ENCODE measurements around the gene C2orf92.
"Not testable (repeated sequence)": the region's sequence is repeated elsewhere in the genome, so short reads cannot be mapped to it uniquely, and the experiment has no call there.

C2orf92 gene

GRCh38 chr2:97669448-97669847 is at the start of gene C2orf92:
TSS of gene C2orf92 (plus strand) at chr2:97669713. CDS start at chr2:97669789, 76 bp downstream.
- DNase-seq (ENCODE audit: low read depth, low spot score): no peak
- TF ChIP-seq POLR2AphosphoS5 (IDR thresholded peaks at IDR 0.05; ENCODE audit: borderline replicate concordance, low read depth, low read length) (no peak), EZH2 (IDR thresholded peaks at IDR 0.05) (no peak), FOXP2 (optimal IDR thresholded peaks at IDR 0.05; ENCODE audit: control extremely low read depth, extremely low read length, insufficient read depth) (no peak)

GRCh38 chr2:97620492-97620891 is 49.0 kb upstream of the C2orf92 start:
- not testable (repeated sequence) for H3K9ac ChIP-seq (ENCODE audit: insufficient read length); H3K27ac ChIP-seq; H3K4me3 ChIP-seq; H3K36me3 ChIP-seq (ENCODE audit: insufficient read depth, low read length); DNase-seq (ENCODE audit: low read depth, low spot score); H3K9me3 ChIP-seq (ENCODE audit: low read depth, low read length)

More at GRCh38 chr2:97669448-97669847, at the start of gene C2orf92:
- Histone ChIP-seq H3K9me3 (ENCODE audit: low read depth, low read length) (no peaks in the 10 kb centered on the region), H3K27ac (no peak within 1 kb of the TSS), H3K36me3 (ENCODE audit: insufficient read depth, low read length) (no peaks in the 10 kb centered on the region), H3K9ac (ENCODE audit: insufficient read length) (no peak within 1 kb of the TSS), H3K4me3 (no peak within 1 kb of the TSS)

- not testable (repeated sequence) for H3K9me3 ChIP-seq (ENCODE audit: low read depth, low read length); H3K9ac ChIP-seq (ENCODE audit: insufficient read length); H3K4me3 ChIP-seq; DNase-seq (ENCODE audit: low read depth, low spot score); H3K36me3 ChIP-seq (ENCODE audit: insufficient read depth, low read length); H3K27ac ChIP-seq
Measured at GRCh38 chr2:97622976-97623375, 46.5 kb upstream of the C2orf92 start.

GRCh38 chr2:97625354-97626048 is 44.0 kb upstream of the C2orf92 start:
- H3K27ac ChIP-seq; H3K36me3 ChIP-seq (ENCODE audit: insufficient read depth, low read length): not testable (repeated sequence)

GRCh38 chr2:97626049-97626430 is 43.5 kb upstream of the C2orf92 start:
- not testable (repeated sequence) for H3K36me3 ChIP-seq (ENCODE audit: insufficient read depth, low read length); DNase-seq (ENCODE audit: low read depth, low spot score); H3K9me3 ChIP-seq (ENCODE audit: low read depth, low read length); H3K4me3 ChIP-seq; H3K27ac ChIP-seq; H3K9ac ChIP-seq (ENCODE audit: insufficient read length)

More at GRCh38 chr2:97625354-97626048, 44.0 kb upstream of the C2orf92 start:
- not testable (repeated sequence) for H3K9ac ChIP-seq (ENCODE audit: insufficient read length); H3K9me3 ChIP-seq (ENCODE audit: low read depth, low read length); DNase-seq (ENCODE audit: low read depth, low spot score); H3K4me3 ChIP-seq

- H3K9ac ChIP-seq (ENCODE audit: insufficient read length): no peak overlapping the region
- no peaks in the 10 kb centered on the region for H3K9me3 ChIP-seq (ENCODE audit: low read depth, low read length)
- TF ChIP-seq FOXP2 (optimal IDR thresholded peaks at IDR 0.05; ENCODE audit: control extremely low read depth, extremely low read length, insufficient read depth) (no peak), EZH2 (IDR thresholded peaks at IDR 0.05) (no peak), POLR2AphosphoS5 (IDR thresholded peaks at IDR 0.05; ENCODE audit: borderline replicate concordance, low read depth, low read length) (no peak)
- H3K27ac ChIP-seq: no peak overlapping the region
- peaks cover 25% of the 10 kb centered on the region for H3K36me3 ChIP-seq (ENCODE audit: insufficient read depth, low read length)
- no peak overlapping the region for H3K4me3 ChIP-seq
- DNase-seq (ENCODE audit: low read depth, low spot score): no peak
Measured at GRCh38 chr2:97644023-97644717, 25.3 kb upstream of the C2orf92 start.

- no peak for DNase-seq (ENCODE audit: low read depth, low spot score)
Measured at GRCh38 chr2:97645112-97645694, 24.3 kb upstream of the C2orf92 start.

GRCh38 chr2:97645695-97646629 is 23.6 kb upstream of the C2orf92 start, which contains the start of gene COX5B:
TSS of gene COX5B (plus strand) at chr2:97646062. CDS start at chr2:97646087, 25 bp downstream.
- no peaks in the 10 kb centered on the region for H3K9me3 ChIP-seq (ENCODE audit: low read depth, low read length)
- peak within 1 kb of the TSS; percentile 68 for H3K27ac ChIP-seq
- peak within 1 kb of the TSS; percentile 89 for H3K4me3 ChIP-seq
- TF ChIP-seq EZH2 (IDR thresholded peaks at IDR 0.05): no peak
- TF ChIP-seq FOXP2 (optimal IDR thresholded peaks at IDR 0.05; ENCODE audit: control extremely low read depth, extremely low read length, insufficient read depth): no peak
- TF ChIP-seq POLR2AphosphoS5 (IDR thresholded peaks at IDR 0.05; ENCODE audit: borderline replicate concordance, low read depth, low read length): peak; percentile 92
- DNase-seq (ENCODE audit: low read depth, low spot score): peak; percentile 85
- H3K36me3 ChIP-seq (ENCODE audit: insufficient read depth, low read length): peaks cover 26% of the 10 kb centered on the region
- H3K9ac ChIP-seq (ENCODE audit: insufficient read length): peak within 1 kb of the TSS; percentile 93

More at GRCh38 chr2:97645112-97645694, 24.3 kb upstream of the C2orf92 start:
- Histone ChIP-seq H3K27ac (peak overlapping the region; percentile 68; the same call in 1 of the 2 replicates), H3K9me3 (ENCODE audit: low read depth, low read length) (no peaks in the 10 kb centered on the region), H3K9ac (ENCODE audit: insufficient read length) (peak overlapping the region; percentile 78), H3K36me3 (ENCODE audit: insufficient read depth, low read length) (peaks cover 26% of the 10 kb centered on the region), H3K4me3 (peak overlapping the region; percentile 89)
- TF ChIP-seq FOXP2 (optimal IDR thresholded peaks at IDR 0.05; ENCODE audit: control extremely low read depth, extremely low read length, insufficient read depth) (no peak), EZH2 (IDR thresholded peaks at IDR 0.05) (no peak), POLR2AphosphoS5 (IDR thresholded peaks at IDR 0.05; ENCODE audit: borderline replicate concordance, low read depth, low read length) (no peak)

All from SK-N-MC (cell line).